Measurements from ENCODE around the gene CLCN5.

The CLCN5 gene

GRCh38 chrX:50081282-50081889 lies 159.0 kb downstream of the CLCN5 start:
- DNase-seq (ENCODE audit: low read depth in 2 of 2): no peak

DNA sequence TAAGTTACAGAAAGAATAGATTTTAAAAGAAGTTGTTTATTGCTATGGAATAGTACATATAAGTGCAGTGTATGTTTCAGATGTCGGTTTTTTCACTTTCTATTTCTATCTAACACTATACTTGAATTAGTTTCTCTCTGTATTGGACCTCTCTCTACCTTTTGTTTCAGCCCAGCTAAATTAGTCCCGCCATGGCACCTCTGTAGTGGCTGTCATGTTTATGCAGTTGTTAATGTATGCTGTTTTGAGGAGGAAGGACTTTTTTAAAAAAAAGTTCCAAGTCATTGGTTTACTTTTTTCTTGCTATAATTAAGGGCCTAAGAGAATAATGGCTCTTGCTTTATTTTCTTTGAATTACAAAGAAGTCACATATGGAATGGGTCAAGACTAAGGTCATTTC lies 160.3 kb downstream of the CLCN5 start:
- no peak for DNase-seq (ENCODE audit: low read depth in 2 of 2)

DNA sequence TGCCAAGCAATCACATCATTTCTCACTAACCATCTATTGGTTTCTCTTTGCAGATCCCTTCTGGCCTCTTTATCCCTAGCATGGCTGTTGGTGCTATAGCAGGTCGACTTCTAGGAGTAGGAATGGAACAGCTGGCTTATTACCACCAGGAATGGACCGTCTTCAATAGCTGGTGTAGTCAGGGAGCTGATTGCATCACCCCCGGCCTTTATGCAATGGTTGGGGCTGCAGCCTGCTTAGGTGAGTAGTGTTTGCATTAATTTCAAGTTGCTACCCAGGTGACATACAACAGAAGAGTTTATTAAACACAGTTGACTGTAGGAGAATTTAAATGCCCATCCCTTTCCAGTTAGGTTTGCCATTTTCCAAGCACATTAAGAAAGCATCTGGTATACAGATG lies 166.2 kb downstream of the CLCN5 start:
- DNase-seq (ENCODE audit: low read depth in 2 of 2): no peak

DNA sequence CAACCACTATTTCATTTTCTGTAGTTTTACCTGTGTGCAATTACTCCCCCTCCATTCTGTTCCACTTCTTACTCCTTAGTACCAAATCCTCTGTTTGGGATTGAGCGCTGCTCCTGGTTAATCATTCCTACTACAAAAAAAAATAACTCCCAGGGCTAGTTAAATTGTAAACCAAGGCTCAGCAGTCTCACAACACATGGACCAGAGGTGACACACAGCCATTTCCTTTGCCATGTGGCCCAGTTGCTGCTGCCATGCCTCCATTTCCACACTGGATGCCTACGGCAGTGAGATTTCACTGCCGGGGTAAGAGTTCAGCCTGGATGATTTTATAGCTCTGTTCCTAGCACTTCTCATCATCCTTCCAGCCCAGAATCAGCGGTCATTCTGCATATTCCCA lies 171.2 kb downstream of the CLCN5 start:
- no peak for DNase-seq (ENCODE audit: low read depth in 2 of 2)

GRCh38 chrX:50097071-50097470 lies 174.7 kb downstream of the CLCN5 start:
- no peak for DNase-seq (ENCODE audit: low read depth in 2 of 2)

DNA sequence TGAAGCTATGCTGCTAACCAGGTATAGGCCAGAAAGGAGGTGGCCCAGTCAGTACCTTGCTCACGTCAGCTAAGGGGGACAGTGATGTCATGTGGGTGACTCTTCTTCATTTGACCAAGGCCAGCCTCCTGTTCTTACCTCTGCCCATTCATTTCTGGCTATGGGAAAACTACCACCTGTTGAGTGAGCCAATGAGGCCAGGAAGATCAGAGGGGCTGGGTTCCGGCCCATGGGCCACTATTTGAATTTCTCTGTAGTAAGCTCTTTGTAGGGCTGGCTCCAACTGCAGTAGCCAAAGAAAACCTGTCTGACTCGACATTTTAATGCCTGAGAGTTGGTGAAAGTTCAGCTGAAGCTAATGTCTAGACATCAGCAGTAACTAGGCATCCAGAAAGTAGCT lies 175.8 kb downstream of the CLCN5 start:
- DNase-seq (ENCODE audit: low read depth in 2 of 2): no peak

GRCh38 chrX:50098749-50099148 lies 176.4 kb downstream of the CLCN5 start:
- DNase-seq (ENCODE audit: low read depth in 2 of 2): no peak

- DNase-seq (ENCODE audit: low read depth in 2 of 2): no peak
Observed at GRCh38 chrX:50099331-50099730, 176.9 kb downstream of the CLCN5 start.

- DNase-seq (ENCODE audit: low read depth in 2 of 2): no peak
Observed at GRCh38 chrX:50100188-50100587, 177.8 kb downstream of the CLCN5 start.

DNA sequence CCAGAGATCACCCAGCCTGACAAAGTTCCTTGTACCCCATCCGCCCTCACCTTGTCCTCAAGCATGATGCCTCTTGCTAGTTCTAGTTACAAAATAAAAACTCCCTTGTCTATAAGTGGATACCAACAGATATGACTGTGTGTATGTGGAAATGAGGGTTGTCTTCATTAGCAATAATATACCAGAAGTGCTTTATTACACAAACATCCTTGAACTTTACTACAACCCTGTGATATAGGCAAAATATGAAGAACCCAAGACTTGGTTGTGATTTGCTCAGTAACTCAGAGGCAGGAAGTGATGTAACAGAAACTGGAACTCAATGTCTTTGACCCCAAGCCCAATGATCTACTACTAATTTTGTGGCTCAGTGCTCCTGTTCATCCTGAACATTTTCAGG lies 180.8 kb downstream of the CLCN5 start:
- no peak for DNase-seq (ENCODE audit: low read depth in 2 of 2)

DNA sequence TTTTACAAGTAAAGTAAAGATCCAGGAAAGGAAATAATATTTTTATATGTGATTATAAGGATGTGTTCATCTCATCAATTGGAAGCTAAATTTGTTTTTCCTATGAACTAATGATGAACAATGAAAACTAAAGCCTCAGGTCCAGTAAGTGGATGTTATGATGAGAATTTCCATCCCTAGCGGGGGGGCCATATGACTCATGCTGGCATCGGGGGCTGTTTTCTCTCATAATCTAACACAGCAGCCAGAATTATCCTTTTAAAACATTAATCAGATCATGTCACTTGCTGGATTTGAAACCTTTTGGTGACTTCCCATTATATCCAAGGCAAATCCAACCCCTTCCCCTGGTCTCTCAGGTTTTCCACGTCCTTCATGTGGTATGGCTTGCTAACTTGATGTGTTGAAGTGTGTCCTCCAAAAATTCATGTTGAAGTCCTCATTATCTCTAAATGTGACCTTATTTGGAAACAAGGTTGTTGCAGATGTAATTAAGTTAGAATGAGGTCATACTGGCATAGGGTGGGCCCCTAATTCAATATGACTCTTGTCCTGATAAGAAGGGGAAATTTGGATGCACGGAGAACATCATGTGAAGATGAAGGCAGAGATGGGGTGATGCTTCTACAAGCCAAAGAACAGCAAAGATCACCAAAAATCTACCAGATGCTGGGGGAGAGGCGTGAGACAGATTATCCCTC lies 181.6 kb downstream of the CLCN5 start:
- DNase-seq (ENCODE audit: low read depth in 2 of 2): no peak

- no peak for DNase-seq (ENCODE audit: low read depth in 2 of 2)
Observed at GRCh38 chrX:50106051-50106675, 183.8 kb downstream of the CLCN5 start.

- no peak for DNase-seq (ENCODE audit: low read depth in 2 of 2)
Observed at GRCh38 chrX:50107470-50107869, 185.1 kb downstream of the CLCN5 start.

- no peak for DNase-seq (ENCODE audit: low read depth in 2 of 2)
Observed at GRCh38 chrX:50108264-50108663, 185.9 kb downstream of the CLCN5 start.

- no peak for DNase-seq (ENCODE audit: low read depth in 2 of 2)
Observed at GRCh38 chrX:50111742-50112141, 189.3 kb downstream of the CLCN5 start.

GRCh38 chrX:50114113-50114512 lies 191.7 kb downstream of the CLCN5 start:
- DNase-seq (ENCODE audit: low read depth in 2 of 2): no peak

- DNase-seq (ENCODE audit: low read depth in 2 of 2): no peak
Observed at GRCh38 chrX:50115973-50116372, 193.6 kb downstream of the CLCN5 start.

DNA sequence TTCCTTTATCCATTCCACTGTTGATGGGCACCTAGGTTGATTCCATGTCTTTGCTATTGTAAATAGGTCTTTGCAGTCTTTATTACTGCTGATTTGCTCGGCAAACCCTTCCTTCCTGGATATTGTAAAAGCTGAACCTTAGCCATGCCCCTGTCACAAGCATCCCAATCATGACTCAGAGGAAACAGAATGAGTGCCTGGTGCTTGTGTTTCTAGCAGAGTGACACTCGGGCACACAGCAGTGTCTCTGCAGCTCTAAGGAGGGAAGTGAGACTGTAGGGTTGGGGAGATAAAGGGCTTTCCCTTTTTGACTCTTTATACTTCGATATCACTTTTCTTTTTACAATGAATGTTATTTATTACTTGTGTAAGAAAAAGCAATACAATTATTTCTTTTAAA lies 195.1 kb downstream of the CLCN5 start:
- no peak for DNase-seq (ENCODE audit: low read depth in 2 of 2)

- DNase-seq (ENCODE audit: low read depth in 2 of 2): no peak
Observed at GRCh38 chrX:50125480-50125879, 203.1 kb downstream of the CLCN5 start.

DNA sequence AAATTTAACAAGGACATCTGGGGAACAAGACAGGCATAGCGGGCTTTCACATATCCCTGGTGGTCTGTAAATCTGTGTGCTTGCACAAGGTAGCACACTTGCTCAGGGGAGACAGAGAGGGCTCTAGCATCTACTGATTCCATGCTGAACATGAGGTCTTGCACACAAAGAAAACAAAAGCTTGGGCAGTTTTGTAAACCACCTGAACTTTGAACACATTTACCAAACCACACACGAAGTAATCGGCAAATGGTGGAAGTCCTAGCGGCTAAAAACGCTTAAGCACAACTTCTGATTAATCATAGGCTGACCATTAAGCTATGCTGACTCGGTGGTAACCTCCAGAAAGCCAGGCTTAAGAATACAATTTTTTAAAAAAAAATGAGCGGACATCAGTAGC lies 225.6 kb downstream of the CLCN5 start:
- no peak for DNase-seq (ENCODE audit: low read depth in 2 of 2)

Data from stimulated activated CD8-positive, alpha-beta memory T cell treated with anti-CD3 and anti-CD28 coated beads, Interleukin-15, amount 100 ng/mL, for 48 hours (primary cell).